HS-5 (cell line): ENCODE results near the gene ACAD9.

Experiments
- DNase-seq: peaks from one replicate; pipeline ENCODE4 v3.0.0-alpha.2; 2012; ENCODE audit warnings: low read depth

Gene ACAD9

GRCh38 chr3:128935922-128936321 lies 56.5 kb downstream of the ACAD9 start:
- DNase-seq: no peak

GRCh38 chr3:128936341-128936740 lies 56.9 kb downstream of the ACAD9 start:
- DNase-seq: no peak

- no peak for DNase-seq
Observed at GRCh38 chr3:128940252-128940651, 60.8 kb downstream of the ACAD9 start.

- DNase-seq: no peak
Observed at GRCh38 chr3:128942161-128942952, 62.9 kb downstream of the ACAD9 start.

GRCh38 chr3:128945041-128945877 lies 65.8 kb downstream of the ACAD9 start:
- DNase-seq: no peak

- no peak for DNase-seq
Observed at GRCh38 chr3:128945878-128946175, 66.4 kb downstream of the ACAD9 start.

GRCh38 chr3:128946411-128946810 lies 67.0 kb downstream of the ACAD9 start:
- DNase-seq: no peak

GRCh38 chr3:128949158-128949557 lies 69.7 kb downstream of the ACAD9 start:
- no peak for DNase-seq

GRCh38 chr3:128950223-128950938 lies 71.0 kb downstream of the ACAD9 start:
- no peak for DNase-seq

GRCh38 chr3:128956440-128956839 lies 77.0 kb downstream of the ACAD9 start:
- DNase-seq: no peak
